Subcutaneous adipose tissue (tissue), 4 donors: ENCODE results near the gene FBXO38. TPM values are rescaled to one million over a fixed set of nuclear protein-coding genes. Genes with fewer than 3 reads are reported as not detected.

Experiments
- total RNA-seq, 4 donors: library from RNA; depleted of rRNA; stranded (reverse); fragments of >200 nt; gene quantifications; one replicate each; pipeline ENCODE4 v1.1.0, GENCODE V29; 2016
- TF ChIP-seq, protein P1 (sequence below): fragments of 450-650 bp; IDR thresholded peaks from one replicate; pipeline ENCODE4 v1.5.1; 2016; ENCODE audit warnings: low read depth, mild to moderate bottlenecking, control low read depth, antibody characterized with exemption, moderate library complexity

The FBXO38 gene
- total RNA-seq, 4 donors from 2014 or later: 56.3 to 94.7 (median 71.7) TPM

DNA sequence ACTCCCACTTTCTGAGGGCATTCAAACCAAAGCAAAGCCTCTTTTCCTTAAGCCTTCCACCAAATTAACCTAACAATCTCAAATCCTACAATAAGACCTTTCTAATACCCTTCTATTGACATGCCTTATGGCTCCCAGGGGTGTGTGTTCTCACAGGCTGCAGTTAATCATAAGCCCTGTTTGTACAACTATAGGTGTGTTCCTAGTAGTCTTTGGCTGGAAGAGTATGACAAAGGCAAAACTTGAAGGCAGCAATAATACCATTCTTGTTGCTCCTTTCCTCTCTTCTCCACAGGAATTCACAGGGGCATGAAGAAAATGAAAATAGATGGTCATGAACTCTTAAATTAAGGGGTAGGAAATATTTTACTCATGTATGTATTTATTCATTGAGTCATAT lies 10.9 kb upstream of the FBXO38 start:
- TF ChIP-seq, protein P1, sequence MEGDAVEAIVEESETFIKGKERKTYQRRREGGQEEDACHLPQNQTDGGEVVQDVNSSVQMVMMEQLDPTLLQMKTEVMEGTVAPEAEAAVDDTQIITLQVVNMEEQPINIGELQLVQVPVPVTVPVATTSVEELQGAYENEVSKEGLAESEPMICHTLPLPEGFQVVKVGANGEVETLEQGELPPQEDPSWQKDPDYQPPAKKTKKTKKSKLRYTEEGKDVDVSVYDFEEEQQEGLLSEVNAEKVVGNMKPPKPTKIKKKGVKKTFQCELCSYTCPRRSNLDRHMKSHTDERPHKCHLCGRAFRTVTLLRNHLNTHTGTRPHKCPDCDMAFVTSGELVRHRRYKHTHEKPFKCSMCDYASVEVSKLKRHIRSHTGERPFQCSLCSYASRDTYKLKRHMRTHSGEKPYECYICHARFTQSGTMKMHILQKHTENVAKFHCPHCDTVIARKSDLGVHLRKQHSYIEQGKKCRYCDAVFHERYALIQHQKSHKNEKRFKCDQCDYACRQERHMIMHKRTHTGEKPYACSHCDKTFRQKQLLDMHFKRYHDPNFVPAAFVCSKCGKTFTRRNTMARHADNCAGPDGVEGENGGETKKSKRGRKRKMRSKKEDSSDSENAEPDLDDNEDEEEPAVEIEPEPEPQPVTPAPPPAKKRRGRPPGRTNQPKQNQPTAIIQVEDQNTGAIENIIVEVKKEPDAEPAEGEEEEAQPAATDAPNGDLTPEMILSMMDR: no peak

DNA sequence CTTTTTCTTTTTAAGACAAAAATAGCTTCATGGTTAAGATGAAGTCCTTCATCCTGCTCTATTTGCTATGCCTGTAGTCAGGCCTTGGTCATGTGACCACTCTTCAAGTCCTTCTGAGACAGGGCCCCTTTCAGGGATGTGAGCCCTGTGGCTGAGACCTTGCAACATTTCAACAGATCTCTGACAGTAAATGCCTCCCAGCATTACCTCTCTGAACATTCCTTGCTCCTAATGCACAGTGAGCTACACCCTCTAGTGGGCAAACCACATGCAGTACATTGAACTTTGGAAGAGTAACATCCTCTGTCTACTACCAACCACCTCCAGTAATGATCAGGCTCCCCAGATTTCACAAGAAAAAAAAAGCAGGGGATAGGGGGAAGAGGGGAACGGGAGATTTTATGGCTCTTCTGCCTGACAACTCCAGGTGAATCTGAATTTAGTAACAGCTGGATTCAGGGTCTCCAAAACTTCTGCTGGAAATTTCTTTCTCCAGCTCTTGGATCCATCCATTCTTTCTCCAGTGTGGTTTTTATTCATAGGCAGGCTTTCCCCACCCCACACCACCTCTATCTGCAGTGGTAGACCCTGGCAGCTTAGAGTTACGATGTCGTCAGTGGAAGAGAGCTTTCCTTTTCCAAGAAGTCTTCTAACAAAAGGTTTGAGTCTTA lies 8.9 kb upstream of the FBXO38 start:
- TF ChIP-seq, protein P1: no peak

DNA sequence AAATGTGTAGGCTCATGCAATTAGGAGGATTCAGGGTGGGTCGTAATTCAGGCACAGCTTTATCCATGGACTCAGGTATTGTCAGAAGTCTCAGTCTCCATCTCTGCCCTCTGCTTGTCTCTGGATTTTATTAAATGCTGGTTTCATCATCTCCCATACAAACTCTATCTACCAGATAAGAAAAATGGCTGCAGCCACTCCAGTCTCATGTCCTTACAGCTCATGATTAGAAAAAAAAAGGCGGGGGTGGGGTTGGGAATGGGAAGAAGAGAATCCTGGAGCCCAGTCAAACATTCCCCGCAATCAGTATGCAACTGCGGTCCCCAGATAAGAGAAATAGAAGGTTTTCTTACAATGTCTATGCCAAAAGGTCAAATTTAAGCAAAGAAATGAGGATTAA lies 7.6 kb upstream of the FBXO38 start:
- TF ChIP-seq, protein P1: no peak

DNA sequence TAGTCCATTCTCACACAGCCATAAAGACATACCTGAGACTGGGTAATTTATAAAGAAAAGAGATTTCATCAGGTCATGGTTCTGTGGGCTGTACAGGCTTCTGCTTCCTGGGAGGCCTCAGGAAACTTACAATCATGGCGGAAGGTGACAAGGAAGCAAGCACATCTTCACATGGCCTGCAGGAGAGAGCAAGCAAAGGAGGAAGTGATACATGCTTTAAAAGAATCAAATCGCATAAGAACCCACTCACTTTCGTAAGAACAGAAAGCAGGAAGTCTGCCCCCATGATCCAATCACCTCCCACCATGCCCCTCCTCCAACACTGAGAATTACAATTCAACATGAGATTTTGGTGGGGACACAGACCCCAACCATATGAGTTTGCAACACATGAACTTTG lies 5.1 kb upstream of the FBXO38 start:
- TF ChIP-seq, protein P1: no peak

DNA sequence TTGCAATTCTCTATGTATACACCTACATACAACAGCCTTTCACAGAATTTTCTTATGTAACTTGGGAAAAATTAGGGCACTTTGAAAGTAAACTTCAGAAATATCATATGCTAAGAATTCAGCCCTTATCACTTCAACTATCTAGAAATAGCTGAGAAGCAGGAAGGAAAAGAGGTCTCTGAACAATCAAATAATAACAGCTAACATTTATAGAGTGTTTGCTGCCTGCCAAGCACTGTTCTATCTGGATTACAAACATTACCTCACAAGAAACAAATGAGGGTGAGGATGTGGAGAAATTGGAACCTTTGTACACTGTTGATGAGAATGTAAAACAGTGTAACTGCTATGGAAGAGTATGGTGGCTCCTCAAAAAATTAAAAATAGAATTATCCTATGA lies 4.4 kb upstream of the FBXO38 start:
- TF ChIP-seq, protein P1: no peak

DNA sequence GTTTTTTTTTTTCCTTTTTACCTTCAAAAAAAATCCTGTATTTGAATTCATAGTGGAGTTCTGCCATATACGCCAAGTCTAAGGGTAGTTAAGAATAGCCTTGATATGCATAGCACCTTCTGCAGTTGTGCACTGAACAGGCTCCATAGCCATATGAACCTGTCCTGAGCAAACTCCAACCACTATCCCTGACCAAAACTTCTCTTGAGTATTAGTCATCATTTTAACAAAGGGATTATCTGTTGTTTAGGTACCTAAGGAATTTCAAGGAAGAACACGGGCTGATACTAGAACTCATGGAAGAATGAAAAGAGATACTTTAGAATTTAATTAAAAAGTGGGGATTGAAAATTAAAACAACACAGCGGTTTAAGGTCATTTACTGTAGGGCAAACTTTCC lies 1.9 kb upstream of the FBXO38 start:
- TF ChIP-seq, protein P1: no peak

DNA sequence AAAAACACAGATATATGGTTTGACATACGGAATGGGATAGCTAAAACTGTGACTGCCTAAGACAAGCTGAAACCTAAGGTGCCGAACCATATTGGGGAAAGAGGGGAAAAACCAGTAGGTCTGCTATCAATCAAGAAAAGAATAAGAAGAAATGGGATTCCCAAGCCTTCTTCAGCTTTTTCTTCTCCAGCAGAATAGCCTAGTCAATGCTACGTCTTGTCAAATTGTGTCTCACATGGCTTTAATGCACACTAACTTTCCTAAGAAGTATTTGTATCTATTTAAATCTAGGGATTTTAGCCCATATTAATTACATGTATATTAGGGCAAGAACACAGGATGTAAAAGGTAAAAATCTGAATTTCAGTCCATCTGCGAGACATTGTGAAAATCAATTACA lies 797 bp upstream of the FBXO38 start:
- TF ChIP-seq, protein P1: no peak
